ENCODE data around the gene KRTAP1-1. TPM values are rescaled to one million over a fixed set of nuclear protein-coding genes. Genes with fewer than 3 reads are reported as not detected.
"Not testable (repeated sequence)": the region's sequence is repeated elsewhere in the genome, so short reads cannot be mapped to it uniquely, and the experiment has no call there.

The KRTAP1-1 gene
- polyA plus RNA-seq, 1 experiment: 0.19 TPM

DNA sequence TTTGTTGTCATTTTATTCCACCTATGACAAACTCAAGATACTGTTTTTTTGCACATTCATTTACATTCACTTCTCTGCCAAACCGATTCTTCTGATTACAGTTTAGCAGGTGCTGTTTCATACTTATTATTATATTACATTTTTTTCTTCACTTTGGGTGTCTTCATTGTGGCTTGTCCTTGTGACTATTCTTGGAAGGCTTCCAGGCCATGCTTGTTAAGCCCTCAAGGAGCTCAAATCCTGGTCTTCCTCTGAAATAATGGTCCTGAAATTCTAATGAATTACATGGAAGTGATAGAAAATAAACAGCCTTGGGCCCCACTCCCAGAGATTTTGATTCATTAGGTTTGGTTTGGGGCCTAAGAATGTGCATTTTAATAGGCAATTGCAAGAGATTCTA lies 23.1 kb upstream of the KRTAP1-1 start:
- Histone ChIP-seq H3K4me3 (ENCODE audit: low read depth, low read length) (no peak overlapping the region), H3K27me3 (ENCODE audit: control insufficient read depth, insufficient read depth, low read length) (no peaks in the 10 kb centered on the region), H3K27ac (ENCODE audit: low read depth, low read length) (no peak overlapping the region), H3K9me3 (ENCODE audit: control insufficient read depth, insufficient read depth, low read length) (no peaks in the 10 kb centered on the region)
- DNase-seq (ENCODE audit: low read depth, low spot score): no peak
- TF ChIP-seq, protein P1, sequence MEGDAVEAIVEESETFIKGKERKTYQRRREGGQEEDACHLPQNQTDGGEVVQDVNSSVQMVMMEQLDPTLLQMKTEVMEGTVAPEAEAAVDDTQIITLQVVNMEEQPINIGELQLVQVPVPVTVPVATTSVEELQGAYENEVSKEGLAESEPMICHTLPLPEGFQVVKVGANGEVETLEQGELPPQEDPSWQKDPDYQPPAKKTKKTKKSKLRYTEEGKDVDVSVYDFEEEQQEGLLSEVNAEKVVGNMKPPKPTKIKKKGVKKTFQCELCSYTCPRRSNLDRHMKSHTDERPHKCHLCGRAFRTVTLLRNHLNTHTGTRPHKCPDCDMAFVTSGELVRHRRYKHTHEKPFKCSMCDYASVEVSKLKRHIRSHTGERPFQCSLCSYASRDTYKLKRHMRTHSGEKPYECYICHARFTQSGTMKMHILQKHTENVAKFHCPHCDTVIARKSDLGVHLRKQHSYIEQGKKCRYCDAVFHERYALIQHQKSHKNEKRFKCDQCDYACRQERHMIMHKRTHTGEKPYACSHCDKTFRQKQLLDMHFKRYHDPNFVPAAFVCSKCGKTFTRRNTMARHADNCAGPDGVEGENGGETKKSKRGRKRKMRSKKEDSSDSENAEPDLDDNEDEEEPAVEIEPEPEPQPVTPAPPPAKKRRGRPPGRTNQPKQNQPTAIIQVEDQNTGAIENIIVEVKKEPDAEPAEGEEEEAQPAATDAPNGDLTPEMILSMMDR (IDR thresholded peaks at IDR 0.05; ENCODE audit: low read depth, low read length): no peak
- CTCF ChIA-PET: no interaction called here
- POLR2A ChIA-PET: no interaction called here

DNA sequence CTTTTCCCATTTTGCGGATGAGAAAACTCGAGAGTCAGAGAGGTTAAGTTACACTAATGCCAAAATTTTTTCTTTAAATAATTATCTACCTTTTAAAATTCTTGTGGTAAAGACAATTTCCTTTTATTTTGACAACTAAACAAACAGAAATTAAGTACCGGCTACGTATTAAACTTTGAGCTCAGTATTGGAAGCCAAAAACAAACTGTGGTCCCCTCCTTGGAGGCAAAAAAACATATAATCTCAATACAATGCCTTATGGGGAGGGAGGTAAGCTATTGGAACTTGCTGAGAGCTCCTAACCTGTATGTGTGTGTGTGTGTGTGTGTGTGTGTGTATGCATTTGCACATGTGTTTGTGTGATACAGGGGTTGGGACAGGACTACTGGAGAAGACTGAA lies 22.2 kb upstream of the KRTAP1-1 start:
- POLR2A ChIA-PET: no interaction called here
- no peak overlapping the region for H3K27ac ChIP-seq (ENCODE audit: low read depth, low read length)

DNA sequence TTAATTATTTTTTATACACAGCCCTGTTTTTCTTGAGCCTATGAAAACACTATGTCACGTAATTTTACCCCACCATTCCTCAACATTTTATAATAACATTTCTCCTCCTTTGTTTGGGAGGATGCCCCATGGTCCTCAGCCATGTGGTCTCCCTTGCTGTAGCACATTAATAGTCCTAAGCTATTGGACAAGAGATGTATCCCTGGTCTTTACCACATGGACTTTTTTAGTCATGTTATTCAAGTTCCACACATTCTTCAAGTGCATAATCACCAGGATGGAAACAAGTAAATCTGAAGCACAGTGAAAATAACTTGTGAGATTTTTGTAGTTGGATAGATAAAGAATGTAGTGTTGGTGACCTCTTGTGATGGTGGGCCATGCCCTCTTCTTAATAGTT lies 20.7 kb upstream of the KRTAP1-1 start:
- CTCF ChIA-PET: interaction anchor here (1.2 kb wide), 1 partner anchor 487 kb away, joined by 3 read pairs; no protein-coding TSS in a partner anchor
- POLR2A ChIA-PET: interaction anchor here (1.2 kb wide), 1 partner anchor 14 kb away, joined by 3 read pairs; no protein-coding TSS in a partner anchor
- TF ChIP-seq, protein P1 (IDR thresholded peaks at IDR 0.05; ENCODE audit: low read depth, low read length): no peak

More for the DNA sequence above, 22.2 kb upstream of the KRTAP1-1 start:
- CTCF ChIA-PET: no interaction called here
- TF ChIP-seq, protein P1 (IDR thresholded peaks at IDR 0.05; ENCODE audit: low read depth, low read length): no peak
- Histone ChIP-seq H3K9me3 (ENCODE audit: control insufficient read depth, insufficient read depth, low read length) (no peaks in the 10 kb centered on the region), H3K4me3 (ENCODE audit: low read depth, low read length) (no peak overlapping the region), H3K27me3 (ENCODE audit: control insufficient read depth, insufficient read depth, low read length) (no peaks in the 10 kb centered on the region)
- no peak for DNase-seq (ENCODE audit: low read depth, low spot score)

DNA sequence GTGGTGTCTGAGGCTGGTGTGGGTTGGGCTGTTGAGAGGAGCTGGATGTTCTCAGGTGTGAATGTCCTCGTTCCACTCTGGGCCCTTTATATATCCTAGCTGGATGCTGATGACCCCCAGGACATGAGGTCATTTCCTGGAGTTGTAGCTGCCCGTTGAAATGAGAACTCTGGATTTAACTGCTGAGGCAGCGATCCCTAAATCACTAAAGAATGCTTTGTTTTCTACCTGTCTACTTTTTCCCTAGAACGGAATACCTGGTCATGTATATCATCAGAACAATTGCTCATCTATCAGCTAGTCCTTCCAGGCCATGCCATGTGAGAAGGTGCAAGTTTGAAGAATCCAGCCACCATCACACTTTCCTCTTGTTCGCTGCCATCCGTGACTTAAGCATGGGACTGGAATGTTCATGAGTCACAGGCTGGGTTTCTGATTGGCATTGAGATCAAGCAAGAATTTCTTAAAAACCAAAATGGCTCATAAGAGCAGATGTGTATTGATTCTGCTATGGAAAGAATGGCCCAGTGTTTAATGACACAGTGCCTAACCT lies 18.9 kb upstream of the KRTAP1-1 start, which contains the start of gene KRTAP2-3:
Gene KRTAP2-3 (minus strand): TSS at position 63 of the 553 bp plus-strand sequence. CDS start 64 bp downstream, outside the sequence.
- Histone ChIP-seq H3K9me3 (ENCODE audit: control insufficient read depth, insufficient read depth, low read length) (no peaks in the 10 kb centered on the region), H3K27ac (ENCODE audit: low read depth, low read length) (peak within 1 kb of the TSS; percentile 85), H3K27me3 (ENCODE audit: control insufficient read depth, insufficient read depth, low read length) (no peaks in the 10 kb centered on the region), H3K4me3 (ENCODE audit: low read depth, low read length) (no peak within 1 kb of the TSS)
- TF ChIP-seq, protein P1 (IDR thresholded peaks at IDR 0.05; ENCODE audit: low read depth, low read length): no peak
- CTCF ChIA-PET: interaction anchor here (1.6 kb wide), 1 partner anchor 488 kb away, joined by 4 read pairs; no protein-coding TSS in a partner anchor
- DNase-seq (ENCODE audit: low read depth, low spot score): peak; percentile 87
- POLR2A ChIA-PET: interaction anchor here (1.2 to 1.8 kb wide), 2 partner anchors 33 to 488 kb away, joined by 3 to 6 read pairs; partner anchors contain the start of gene KRTAP1-5

More for the DNA sequence above, 20.7 kb upstream of the KRTAP1-1 start:
- Histone ChIP-seq H3K27me3 (ENCODE audit: control insufficient read depth, insufficient read depth, low read length) (no peaks in the 10 kb centered on the region), H3K27ac (ENCODE audit: low read depth, low read length) (peak overlapping the region; percentile 86), H3K4me3 (ENCODE audit: low read depth, low read length) (no peak overlapping the region), H3K9me3 (ENCODE audit: control insufficient read depth, insufficient read depth, low read length) (no peaks in the 10 kb centered on the region)
- DNase-seq (ENCODE audit: low read depth, low spot score): peak; percentile 86

DNA sequence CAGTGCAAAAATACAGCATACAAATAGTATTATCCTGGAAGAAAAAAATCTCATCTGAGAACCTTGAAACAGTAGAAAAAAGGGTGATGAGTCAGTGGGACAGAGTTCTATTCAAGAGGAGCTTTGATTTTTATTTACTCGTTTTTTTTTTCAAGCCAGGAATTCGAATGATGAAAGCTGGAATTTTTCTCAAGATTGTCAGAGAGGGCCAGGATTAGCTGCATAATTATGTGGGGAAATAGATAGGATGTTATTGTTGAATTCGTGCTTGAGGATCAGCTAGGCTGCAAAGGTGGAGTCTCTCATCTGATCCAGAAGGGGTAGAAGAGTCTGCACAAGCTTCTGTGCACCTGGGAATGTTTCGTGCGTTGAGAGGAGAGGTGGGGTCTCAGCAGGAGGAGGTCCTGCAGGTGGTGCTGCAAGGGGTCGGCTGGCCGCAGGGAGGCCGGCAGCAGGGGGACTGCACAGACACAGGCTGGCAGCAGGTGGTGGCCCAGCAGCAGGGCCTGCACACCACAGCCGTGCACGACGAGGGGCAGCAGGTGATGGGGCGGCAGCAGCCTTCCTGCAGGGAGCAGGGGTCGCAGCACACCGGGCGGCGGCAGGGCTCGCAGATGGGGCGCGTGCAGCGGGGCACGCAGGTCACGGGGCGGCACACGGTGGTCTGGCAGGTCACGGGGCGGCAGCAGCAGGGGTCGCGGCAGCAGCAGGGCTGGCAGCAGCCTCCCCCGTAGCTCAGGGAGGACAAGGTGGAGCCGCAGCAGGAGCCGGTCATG lies 18.2 kb upstream of the KRTAP1-1 start:
- ChIA-PET POLR2A (interaction anchor here (0.6 to 1.8 kb wide), 6 partner anchors 33 to 489 kb away, joined by 3 to 11 read pairs (median 4); partner anchors contain the start of gene KRTAP1-5), CTCF (interaction anchor here (0.6 to 1.6 kb wide), 4 partner anchors 21 to 489 kb away, joined by 3 to 8 read pairs (median 4); no protein-coding TSS in a partner anchor)
- peak; percentile 75 for DNase-seq (ENCODE audit: low read depth, low spot score)
- peak overlapping the region; percentile 85 for H3K27ac ChIP-seq (ENCODE audit: low read depth, low read length)
- H3K9me3 ChIP-seq (ENCODE audit: control insufficient read depth, insufficient read depth, low read length); H3K4me3 ChIP-seq (ENCODE audit: low read depth, low read length); H3K27me3 ChIP-seq (ENCODE audit: control insufficient read depth, insufficient read depth, low read length): not testable (repeated sequence)

Data from AG04450 (cell line).